DMS153 (cell line): ENCODE data around the gene EIF6.

Experiments used
- DNase-seq: peaks from one replicate; lab custom pipeline; 2025; lab: John Stamatoyannopoulos, UW

The EIF6 gene

DNA sequence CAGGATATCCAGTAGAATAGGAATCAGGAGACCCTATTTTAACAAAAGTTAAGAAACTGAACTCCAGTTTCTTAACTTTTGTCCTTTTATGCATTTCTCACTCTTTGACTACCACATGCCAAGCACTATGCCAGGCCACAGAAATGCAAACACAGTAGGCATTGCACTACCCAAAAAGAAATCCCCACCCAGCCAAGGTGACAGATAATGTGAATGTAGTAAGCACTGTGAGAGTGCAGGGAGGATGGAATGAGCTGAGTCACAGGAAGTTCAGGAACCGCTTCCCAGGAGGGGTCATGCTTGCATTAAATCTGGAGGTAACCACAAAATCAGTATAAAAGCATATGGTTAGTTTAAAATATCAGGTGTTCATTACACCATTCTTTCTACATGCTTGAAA, 27.7 kb upstream of the EIF6 start:
- DNase-seq, result no peak

DNA sequence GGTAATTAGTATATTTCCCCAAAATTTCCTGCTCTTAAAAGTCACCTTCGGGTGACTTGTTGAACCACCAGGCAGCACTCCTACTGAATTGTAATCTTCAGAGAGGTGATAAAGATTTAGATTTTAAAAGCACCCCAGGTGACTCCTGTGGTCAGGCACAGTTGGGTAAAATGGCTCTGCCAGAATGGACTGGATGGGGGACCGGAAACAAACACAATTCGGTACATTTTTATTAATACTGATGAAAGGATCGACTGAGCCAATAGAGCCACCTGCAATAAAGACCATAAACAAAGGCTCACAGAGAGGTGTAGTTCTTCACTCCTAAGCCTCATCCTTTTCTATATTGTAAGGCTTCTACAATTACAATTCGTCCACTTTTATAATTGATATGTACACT, 27.2 kb upstream of the EIF6 start:
- no peak for DNase-seq

DNA sequence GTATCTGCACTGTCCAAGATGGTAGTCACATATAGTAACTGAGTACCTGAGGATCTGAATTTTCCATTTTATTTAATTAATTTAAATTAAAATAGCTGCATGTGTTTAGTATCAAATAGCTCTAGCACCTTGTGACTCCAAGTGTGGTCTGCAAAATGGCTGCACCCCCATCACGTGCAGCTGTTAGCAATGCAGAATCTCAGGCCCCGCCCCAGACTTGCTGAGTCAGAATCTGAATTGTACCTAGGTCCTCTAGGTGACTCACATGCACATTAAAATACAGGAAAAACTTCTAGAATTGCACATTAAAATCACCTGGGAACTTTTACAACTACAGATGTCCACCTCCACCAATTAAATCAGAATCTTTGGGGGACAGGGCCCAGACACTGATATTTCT, 26.8 kb upstream of the EIF6 start:
- no peak for DNase-seq

DNA sequence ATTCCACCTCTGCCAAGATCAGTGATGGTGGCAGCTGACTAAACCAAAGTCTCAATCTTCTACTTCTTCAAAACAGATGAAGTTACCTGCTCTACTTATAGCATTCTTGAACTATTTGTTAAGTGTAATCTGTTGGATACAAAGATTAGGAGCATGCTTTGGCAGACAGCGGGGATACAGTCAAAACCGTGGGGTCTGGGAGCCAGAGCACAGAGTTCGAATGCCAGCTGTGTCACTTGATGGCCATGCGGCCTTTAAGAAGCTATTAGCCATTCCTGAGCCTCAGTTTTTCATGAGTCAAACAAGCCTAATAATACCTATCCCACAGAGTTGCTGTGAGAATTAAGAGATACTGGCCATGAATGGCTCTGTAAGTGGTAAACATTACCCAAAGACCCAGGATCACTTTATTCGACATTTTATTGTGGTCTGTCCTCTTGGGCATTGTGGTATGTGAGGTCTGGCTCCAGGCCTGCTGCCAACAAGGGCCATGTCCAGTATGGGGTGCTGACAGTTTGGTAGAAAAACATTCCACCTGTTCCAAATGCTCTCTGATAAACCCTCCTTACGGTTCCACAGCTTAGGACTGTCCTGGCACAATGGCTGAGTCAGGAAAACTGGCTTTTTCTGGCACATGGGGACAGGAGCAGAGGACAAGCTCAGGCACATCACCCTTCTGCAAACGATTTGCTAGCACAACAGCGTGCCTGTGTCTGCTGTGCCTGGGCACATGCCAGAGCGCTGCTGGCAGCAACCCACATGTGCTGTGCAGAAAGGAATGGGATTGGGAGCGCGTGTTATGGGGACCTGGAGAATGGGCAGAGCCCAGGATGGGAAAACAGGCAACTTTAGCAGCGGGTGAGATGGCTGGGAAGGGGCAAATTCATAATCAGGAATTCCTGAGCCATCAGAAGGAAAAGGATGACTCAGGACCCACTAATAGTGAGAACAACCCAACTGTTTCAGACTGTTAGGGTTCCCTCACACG, 23.4 kb upstream of the EIF6 start:
- DNase-seq, result peak; percentile 41

DNA sequence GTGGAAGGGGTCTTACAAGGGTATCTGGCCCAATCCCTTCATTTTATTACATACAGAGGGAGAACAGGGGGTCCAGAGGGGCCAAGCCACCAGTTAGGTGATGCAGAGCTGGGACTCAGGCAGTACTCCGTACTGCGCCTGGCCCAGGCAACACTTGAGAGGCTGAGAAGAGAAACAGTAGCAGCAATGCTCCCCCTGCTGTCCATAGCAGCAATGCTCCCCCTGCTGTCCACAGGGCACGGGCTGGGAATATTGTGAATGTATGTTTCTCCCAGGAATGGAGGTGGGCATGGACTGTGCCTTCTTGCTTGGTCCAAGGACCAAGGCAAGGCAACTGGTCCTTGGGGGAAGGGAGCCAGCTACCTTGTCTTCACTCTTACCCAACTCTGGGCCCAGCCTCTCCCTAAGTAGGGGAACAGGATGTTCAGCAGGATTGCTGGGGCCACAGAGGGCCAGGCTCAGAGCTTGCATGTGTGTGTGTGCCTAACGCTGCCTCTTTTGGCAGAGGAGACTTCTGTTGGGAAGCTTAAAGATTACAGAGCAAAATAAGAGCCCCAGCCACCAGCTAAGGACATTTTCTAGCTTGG, 22.5 kb upstream of the EIF6 start:
- no peak for DNase-seq

DNA sequence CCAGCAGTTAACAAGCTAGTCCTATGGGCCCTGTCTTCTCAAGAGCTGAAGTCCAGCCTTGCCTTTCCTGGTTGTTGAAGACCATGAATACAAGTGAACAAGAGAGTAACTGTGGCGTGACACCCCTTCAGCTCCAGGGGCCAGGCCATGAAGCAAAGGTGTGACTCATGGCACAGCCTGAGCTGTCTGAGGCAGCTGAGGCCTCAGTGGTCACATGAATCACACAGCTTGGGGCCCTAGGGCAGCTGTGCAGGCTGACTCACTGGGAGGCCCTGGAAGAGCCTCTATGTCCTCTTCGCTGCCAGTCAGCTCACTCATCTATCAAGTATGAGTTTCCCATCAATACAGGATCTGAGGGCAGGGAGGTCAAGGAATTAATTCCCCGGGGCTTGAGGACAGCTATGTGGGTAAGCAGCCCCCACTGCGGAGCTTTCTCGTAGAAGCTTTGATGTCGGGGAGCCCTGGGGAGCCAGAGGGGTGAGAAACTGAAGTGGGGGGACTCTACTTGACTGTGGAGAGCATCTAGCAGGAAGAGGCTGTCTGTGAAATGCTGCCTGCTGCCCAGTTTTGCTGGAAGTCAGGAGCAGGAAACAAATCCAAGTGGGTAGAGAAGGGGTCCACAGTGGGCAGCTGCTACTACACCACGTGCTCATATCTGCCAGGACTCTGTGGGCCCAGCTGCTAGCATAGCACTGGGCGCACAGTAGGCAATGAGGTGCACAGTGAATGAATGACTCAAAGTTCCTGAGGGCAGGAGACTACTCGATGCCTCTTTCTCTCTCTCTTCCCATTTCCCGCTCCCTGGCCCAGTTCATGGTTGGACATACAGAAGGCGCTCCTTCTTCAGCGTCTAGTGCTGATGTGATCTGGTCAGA, 21.3 kb upstream of the EIF6 start:
- no peak for DNase-seq

DNA sequence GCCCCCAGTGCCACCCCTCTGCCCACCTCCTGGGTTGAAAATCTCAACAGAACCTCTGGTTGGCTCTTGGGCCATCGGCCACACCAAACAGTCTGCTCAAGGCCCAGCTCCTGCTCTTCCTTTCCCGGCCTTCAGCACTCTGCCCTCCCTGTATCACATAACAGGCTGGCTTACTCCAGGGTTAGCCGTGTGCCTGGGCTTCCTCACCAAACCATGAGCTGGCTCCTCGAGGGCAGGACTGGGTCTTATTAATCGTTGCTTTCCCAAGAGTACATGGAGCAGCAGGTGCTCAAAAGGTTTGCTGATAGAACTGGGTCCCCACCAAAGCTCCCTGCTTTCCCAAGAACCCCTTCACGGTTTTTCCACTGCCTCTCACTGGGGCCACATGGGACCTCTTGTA, 20.4 kb upstream of the EIF6 start:
- DNase-seq, result no peak

DNA sequence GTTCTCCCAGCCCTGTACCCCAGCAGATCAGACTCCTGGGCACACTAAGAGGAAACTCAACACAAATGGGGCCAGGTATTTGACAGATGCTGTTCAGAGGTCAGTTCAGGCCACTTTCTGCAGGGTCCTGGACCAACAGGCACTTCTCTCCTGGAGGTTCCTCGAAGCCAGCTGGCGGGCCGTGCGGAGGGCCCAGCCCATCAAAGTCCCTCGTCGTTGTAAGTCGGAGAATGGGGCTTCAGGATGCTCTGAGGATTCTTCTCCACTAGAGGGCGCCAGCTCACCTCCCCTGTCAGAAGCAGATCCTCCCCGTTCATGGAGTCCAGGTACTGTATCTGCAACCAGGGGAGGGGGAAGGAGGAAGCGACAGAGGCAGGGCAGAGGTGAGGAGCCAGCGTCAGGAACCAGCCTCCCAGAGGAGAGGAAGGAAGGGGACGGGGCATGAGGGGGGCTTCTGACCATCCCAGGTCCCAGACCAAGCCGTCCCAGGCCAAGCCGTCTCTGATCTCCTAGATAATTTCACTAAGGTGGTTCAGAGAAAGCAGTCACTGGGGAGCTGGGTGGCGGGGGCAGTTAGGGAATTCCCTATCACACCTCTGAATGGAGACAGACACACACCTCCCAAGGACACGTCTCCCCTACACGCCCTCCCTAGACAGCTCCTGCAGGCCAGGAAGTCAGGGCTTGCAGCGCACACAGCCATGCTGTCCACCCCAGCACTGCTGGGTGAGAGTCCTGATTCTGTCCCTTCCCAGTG, 19.3 kb upstream of the EIF6 start:
- DNase-seq, result peak; percentile 86

DNA sequence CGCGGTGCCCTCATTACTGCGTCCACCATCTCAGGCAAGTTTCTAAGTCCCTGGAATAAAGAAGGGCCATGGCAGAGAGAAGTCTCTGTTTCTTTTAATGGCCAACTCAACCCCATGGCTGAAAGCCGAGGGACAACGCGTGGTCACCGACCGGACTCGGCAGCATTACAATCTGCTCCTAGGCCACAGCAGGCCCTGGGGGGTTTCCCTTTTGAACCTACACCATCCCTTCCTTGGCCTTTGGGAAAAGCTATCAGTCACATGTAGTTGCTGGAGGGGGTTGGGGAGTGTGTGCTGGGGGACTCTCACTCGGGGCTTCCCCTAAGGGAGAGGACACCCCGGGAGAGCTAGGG, 18.8 kb upstream of the EIF6 start:
- DNase-seq, result no peak

DNA sequence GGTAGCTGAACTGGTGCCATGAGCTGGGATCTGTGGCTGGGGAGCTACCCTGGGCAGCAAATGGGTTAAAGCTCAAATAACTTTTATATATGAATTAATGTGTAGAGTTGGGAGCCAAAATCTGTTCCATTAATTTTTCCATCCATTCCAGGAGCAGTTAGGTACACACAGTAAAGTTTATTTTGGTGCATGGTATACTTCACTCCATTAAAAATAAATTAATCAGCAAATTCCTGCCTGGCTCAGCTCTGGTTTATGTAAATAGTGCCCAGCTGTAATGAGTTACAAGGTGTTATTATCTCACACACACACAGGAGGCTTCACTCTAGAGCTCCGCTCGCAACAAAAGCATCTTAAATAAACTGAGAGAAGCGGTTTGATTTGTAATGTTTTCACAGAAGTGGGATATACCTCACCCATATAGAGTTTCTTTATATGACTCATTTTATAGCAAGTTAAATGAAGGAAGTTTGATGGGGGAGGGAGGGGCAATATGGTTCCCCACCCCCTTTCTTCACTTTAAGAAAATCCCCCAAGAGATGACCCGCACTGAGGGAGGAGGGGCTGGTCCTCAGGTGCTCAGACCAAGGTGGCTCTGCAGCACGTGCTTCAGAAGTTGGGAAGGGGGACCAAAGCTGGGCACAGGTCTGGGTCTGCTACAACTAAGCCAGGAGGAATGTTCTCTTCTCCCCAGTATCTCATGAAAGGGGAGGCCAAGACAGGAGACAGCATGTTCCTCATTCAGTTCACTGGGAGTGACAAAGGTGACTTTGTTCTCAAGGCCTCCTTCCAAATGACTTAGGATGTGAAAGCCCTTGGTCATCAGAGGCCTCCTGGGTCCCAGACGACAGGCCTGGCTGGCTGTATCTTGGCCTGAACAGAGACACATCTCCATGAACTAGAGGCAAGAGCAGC, 18.1 kb upstream of the EIF6 start:
- no peak for DNase-seq

DNA sequence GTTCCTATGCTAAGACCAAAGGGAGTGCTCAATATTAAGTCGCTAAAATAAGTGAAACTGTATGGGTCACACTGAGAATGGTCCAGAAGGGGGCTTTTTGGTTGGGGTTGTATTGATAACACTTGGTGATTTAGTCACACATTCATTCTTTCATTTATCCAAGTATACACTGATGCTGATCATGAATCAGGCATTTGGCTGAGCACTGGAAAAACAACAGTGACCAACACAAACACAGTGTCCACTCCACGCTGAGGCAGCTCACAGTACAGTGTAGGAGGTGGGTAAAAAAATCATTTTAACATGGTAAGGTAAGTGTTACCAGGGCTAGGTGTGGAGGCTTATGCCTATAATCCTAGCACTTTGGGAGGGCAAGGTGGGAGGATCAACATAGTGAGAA, 16.9 kb upstream of the EIF6 start:
- DNase-seq, result no peak

DNA sequence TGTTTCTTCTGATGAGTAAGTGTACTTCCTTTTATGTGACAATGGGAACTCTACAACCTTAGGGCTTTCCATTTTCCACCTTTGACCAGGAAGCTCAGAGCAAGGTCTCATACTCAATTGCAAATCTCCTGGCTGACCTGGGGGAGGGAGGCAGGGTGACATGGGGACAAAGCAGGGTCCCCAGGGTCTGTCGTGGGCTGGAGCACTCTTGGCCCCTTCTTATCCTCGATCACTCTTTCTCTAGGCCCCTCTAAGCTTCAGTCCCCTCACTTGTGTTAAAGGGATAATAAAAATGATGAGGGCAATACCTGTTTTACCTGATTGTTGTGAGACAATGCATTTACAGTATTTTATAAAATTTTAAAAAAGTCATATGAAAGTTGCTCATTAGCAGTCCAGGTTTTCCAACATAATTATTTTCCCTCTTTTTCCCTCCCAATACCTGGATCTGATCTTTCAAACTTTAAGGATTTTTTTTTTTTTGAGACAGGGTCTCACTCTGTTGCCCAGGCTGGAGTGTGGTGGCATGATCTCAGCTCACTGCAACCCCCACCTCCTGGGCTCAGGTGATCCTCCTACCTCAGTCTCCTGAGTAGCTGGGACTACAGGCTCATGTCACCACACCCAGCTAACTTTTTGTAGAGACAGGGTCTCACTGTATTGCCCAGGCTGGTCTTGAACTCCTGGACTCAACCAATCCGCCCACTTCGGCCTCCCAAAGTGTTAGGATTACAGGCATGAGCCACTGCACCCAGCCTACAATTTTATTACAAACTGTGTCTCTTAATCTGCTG, 16.1 kb upstream of the EIF6 start:
- DNase-seq, result no peak

DNA sequence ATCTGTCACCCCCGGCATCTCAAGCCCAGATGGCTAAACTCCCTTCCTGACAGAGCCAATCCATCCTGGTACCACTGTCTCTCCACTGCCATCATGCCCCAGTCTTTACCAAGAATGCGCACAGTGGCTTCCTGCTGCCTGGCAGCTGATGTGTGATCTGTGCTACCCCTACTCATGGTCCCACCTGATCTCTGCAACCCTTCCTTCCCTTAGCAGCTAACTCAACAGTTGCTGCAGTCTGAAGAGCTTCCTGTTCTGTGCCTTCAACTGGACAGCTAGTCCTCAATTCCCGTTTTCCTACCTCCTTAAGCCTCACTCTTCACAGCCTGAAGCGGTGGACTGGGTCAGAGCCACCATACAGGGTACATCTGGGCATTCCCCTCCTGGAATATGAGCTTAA, 15.2 kb upstream of the EIF6 start:
- no peak for DNase-seq

DNA sequence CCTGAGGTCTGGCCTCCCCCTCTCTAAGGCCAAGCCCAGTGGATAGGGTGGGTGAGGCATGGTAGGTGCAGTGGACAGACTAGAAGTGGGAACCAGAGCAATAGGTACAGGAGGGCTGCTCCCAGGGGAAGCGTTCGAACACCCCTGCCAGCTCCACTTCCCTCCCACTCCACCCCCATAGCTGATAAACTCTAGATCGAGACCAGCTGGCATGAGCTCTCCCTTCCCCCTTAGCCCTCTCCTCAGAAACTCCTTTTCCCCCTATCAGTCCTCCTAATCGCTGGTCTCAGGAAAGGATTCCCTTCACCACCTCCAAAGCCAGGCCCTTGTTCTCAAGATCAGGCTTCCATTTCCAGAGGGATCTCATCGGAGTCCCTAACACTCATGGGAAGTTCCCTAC, 13.7 kb upstream of the EIF6 start:
- no peak for DNase-seq

DNA sequence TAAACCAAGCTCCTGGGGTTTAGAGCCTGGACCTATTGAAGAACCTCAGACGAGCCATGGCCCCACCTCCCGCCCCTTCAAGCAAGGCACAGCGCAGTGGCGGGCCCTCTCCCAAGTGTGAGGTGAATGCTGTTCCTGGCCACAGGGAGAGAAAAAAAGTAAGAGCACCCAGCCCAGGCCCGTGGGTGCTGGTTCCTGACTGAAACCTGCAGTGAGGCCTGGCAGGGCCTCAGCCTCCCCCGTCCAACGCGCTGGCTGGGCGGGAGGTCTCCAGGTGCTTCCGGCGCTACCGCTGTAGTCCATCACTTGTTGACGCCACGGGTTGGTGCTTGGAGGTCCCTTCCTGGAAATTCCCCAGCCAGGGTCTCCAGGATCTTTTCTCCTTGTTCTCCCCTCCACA, 13.2 kb upstream of the EIF6 start:
- DNase-seq, result no peak

DNA sequence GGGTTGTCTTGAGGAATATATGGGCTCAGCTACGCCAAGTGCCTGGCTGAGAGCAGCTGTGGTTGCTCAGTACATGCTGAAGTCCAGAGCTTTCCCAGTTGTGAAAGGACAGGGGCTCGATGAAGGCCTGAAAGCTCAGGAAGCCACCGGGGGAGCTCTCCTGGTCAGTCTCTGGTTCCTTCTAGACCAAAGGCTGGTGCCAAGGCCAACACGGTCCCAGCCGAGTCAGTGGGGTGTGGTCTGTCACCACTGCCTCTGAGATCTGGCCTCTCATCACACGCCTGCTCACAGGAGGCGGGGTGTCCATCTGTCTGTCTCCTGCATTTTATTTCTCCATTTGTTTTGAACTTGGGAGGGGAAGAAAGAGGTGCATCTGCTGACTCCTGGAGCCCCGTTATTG, 12.6 kb upstream of the EIF6 start:
- DNase-seq, result no peak

DNA sequence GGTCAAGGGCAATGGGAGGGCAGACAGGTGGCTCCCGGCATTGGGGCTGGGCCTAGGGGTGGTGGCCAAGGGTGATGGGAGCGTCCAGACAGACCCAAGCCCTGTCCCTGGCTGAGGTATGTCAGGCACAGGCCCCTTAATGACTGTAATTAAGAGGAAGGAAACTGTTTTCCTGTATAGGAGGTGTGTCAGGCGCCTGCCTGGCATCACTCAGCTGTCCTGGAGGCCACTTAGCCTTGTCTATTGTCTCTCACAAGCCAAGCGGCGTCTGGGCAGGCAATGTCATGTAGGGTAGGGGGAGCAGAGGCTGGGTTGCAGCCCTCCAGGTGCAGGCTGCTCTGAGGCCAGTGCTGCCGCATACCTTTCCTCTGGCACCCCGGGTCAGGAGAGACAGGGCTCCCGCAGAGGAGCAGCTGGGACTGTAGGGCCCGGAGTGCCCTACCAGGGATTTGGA, 11.6 kb upstream of the EIF6 start:
- no peak for DNase-seq

DNA sequence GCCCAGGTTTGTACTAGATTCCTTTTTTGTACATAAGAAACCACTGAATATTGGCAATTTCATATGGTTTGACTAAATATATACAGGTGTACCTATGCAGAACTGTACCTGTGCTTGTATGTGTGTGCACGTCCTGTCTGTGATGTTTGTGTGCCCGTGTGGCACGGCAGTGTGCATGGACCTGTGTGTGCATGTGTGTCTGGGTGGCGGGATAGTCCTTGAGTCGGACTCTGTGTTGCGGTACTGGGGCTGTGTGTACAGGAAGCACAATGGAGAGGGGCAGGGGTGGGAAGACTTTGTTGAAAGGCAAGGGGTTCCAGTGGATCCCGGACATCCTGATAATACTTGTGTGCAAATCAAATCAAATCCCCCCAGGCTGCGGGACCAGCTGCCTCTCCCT, 11.1 kb upstream of the EIF6 start:
- no peak for DNase-seq

DNA sequence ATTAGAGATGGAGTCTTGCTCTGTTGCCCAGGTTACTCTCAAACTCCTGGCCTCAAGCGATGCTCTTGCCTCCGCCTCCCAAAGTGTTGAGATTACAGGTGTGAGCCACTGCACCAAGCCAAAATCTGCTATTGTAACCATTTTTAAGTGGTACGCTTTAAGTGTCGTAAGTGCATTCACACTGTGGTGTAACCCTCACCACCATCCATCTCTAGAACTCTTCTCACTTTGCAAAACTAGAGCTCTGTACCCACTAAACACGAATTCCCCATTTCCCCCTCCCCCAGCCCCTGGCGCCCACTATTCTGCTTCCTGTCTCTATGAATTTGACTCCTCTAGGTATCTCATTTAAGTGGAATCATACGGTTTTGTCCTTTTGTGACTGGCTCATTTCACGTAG, 10.5 kb upstream of the EIF6 start:
- no peak for DNase-seq

DNA sequence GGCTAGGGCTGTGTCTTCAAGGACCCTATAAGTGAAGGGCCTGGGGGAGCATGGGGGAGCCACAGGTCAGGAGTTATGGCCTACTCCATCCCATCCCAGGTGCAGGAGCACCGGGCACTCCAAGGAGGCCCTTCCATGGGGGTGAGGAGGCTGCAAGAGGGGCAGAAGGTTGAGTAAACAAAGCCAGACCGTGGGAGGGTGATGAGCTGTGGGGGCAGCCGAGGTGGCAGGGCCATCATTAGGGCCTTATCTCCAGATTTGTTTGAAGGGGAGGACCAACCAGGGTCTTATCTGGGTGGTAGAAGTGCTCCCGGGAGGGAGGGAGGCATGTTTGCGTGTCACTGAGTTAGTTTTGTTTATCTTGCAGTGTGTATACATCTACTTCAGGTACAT, 9.7 kb upstream of the EIF6 start:
- DNase-seq, result no peak
